ENCODE measurements around the gene PCDHGB4.

GRCh38 chr5:141389153-141390042 lies 1.9 kb downstream of the PCDHGB4 start:
- no peak for TF ChIP-seq POLR2A (IDR thresholded peaks at IDR 0.05; ENCODE audit: low read length)
- no peak for TF ChIP-seq GATA1 (IDR thresholded peaks at IDR 0.05; ENCODE audit: low read depth, low read length)

All from erythroblast (primary cell).